Measurements from ENCODE around the gene EFTUD2.

Gene EFTUD2

DNA sequence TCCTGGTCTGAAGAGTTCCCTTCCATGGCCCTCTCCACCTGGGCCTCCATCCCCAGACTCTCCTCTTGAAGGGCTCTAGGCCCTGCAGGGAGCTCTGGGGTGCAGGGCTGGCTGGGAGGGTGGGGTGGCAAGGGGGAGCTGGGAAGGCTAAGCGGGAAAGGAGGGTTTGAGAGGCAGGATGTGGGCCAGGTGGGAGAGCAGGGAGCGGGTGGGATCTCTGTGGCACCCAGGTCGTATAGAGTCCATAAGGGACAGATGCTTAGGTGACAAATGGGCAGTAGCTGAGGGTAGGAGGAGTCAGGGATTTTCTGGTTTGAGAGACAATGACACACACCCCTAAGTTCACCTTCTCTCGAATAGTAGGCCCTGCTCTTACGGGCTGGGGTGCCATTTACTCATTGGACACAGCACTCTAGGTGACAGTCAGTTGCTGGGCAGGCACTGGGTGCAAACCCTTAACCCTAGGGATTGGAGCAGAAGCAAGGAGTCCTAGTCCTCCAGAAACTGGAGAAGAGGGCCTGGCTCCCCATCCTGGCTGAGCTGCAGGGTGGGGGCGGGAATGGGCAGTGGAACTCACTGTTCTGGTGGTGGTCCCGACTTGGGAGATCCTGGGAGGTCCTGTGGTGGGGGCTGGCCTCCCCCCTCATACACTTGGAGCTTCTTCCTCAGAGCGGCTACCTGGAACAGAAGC is 33.0 kb upstream of the EFTUD2 start:
- TF ChIP-seq, protein P1, sequence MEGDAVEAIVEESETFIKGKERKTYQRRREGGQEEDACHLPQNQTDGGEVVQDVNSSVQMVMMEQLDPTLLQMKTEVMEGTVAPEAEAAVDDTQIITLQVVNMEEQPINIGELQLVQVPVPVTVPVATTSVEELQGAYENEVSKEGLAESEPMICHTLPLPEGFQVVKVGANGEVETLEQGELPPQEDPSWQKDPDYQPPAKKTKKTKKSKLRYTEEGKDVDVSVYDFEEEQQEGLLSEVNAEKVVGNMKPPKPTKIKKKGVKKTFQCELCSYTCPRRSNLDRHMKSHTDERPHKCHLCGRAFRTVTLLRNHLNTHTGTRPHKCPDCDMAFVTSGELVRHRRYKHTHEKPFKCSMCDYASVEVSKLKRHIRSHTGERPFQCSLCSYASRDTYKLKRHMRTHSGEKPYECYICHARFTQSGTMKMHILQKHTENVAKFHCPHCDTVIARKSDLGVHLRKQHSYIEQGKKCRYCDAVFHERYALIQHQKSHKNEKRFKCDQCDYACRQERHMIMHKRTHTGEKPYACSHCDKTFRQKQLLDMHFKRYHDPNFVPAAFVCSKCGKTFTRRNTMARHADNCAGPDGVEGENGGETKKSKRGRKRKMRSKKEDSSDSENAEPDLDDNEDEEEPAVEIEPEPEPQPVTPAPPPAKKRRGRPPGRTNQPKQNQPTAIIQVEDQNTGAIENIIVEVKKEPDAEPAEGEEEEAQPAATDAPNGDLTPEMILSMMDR (conservative IDR thresholded peaks at IDR 0.05; ENCODE audit: control insufficient read depth, insufficient read depth, low read depth, low read length): no peak
- no peak overlapping the region for H3K4me3 ChIP-seq (ENCODE audit: control insufficient read depth, low read depth, low read length)
- DNase-seq (ENCODE audit: low read depth): no peak

DNA sequence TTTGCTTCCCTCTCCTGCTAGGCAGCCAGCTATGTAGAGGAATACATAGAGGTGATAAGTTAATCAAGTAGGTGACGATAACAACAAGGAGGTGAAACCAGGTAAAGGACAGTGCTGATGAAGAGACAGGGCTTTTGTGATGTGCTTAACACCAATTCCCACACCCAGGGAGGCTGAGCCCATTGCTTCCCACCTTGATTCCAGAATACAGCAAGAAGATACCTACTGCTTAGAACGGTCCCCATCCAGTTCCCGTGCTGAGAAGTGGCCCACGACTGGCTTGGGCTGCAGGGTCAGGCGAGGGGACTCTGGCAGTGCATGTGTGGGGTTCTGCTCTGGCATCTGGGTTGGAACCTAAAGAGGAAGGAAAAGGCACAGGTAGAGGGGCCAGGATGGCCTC is 32.1 kb upstream of the EFTUD2 start:
- DNase-seq (ENCODE audit: low read depth): no peak
- H3K4me3 ChIP-seq (ENCODE audit: control insufficient read depth, low read depth, low read length): no peak overlapping the region
- TF ChIP-seq, protein P1 (conservative IDR thresholded peaks at IDR 0.05; ENCODE audit: control insufficient read depth, insufficient read depth, low read depth, low read length): no peak

DNA sequence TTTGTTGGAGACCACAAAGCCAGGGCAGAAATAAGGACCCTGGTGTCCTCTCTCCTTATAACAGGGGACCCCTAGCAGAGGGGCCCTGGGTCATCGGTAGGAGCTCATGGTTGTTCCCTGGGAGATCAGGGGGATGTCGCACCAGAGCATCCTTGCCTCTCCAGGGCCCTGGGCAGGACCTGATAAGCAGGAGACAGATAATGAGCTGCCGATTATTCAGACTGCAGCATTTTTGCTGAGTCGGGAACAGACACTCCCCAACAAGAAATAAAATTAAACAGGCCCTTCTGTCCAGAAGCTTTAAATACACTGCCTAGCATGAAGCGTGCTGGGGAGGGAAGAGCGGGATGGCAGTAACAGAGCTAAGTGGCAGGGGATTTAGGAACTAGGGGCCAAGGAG is 31.4 kb upstream of the EFTUD2 start:
- H3K4me3 ChIP-seq (ENCODE audit: control insufficient read depth, low read depth, low read length): no peak overlapping the region
- no peak for DNase-seq (ENCODE audit: low read depth)
- TF ChIP-seq, protein P1 (conservative IDR thresholded peaks at IDR 0.05; ENCODE audit: control insufficient read depth, insufficient read depth, low read depth, low read length): no peak

DNA sequence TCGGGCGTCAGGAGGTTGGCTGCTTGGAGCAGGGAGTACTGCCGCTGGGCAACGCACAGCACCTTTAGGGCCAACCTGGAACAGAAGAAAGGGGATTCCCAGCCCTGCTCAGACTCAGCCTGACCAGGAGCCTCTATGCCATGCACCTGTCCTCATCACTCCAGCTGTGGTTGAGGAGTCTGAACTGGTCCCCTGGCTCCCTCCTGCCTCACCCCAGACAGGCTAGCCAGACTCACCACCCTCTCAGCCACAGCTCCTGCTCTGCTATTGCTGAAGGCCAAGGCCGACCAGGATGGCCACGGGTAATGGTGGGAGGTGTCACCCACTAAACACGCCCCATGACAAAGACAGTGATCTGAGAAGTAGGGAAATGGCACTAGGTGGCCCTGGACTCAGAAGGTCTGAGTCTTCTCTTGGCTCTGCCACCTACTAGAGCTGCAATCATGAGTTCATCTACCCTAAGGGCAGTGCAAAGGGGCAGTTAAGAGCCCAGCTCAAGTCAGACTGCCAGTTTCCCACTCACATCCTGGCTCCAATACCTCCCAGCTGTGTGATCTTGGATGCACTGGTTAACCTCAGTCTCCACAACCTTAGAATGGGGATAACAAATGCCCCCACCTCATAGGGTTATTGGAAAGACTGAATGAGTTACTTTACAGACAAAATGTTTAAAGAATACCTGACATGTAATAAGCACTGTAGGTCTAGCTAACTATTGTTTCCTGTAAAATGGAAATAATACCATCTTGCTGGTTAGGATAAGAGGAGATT is 29.9 kb upstream of the EFTUD2 start:
- no peak for DNase-seq (ENCODE audit: low read depth)
- TF ChIP-seq, protein P1 (conservative IDR thresholded peaks at IDR 0.05; ENCODE audit: control insufficient read depth, insufficient read depth, low read depth, low read length): no peak
- no peak overlapping the region for H3K4me3 ChIP-seq (ENCODE audit: control insufficient read depth, low read depth, low read length)

DNA sequence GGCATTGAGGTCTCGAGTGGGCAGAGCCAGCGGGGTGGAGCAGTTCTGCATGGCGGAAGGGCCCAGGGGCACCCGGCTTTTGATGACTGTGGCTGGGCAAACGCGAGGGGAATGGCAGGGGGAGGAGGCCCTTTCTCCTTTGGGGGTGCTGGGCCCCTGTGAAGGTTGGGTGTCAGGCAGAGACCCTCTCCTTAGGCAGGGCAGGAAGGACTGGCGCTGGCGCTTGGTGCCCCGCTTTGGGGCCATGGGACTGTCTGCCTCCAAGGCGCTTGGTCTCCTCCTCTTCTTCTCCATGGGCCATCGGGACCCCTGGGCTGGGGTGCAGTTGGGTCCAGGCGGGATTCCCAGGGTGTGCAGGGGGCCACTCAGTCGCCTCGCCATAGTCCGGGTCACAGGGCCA is 28.9 kb upstream of the EFTUD2 start:
- H3K4me3 ChIP-seq (ENCODE audit: control insufficient read depth, low read depth, low read length): no peak overlapping the region
- TF ChIP-seq, protein P1 (conservative IDR thresholded peaks at IDR 0.05; ENCODE audit: control insufficient read depth, insufficient read depth, low read depth, low read length): no peak
- DNase-seq (ENCODE audit: low read depth): no peak

DNA sequence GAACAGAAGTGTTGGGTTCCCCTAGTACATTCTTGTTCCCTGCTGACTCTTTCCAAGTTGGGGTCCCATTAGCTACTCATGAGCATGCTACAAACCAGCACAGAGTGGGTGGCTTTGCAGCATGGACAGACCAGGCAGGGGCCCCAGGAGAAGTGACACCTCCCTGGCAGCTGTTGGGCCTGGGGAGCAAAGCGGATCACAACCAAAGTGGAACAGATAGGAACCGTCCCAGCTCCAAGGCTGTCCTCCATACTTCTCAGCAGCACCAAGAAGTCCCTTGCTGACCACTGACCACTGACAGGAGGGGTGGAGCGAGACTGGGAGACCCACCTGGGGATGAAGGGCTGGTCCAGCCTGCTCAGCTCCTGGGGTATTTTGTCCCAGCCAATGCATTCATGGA is 28.5 kb upstream of the EFTUD2 start:
- TF ChIP-seq, protein P1 (conservative IDR thresholded peaks at IDR 0.05; ENCODE audit: control insufficient read depth, insufficient read depth, low read depth, low read length): no peak
- H3K4me3 ChIP-seq (ENCODE audit: control insufficient read depth, low read depth, low read length): no peak overlapping the region

More for the DNA sequence above, 28.5 kb upstream of the EFTUD2 start:
- no peak for DNase-seq (ENCODE audit: low read depth)
